Umbilical cord (tissue), 2 donors: ENCODE results near the gene EPSTI1. TPM values are rescaled to one million over a fixed set of nuclear protein-coding genes. Genes with fewer than 3 reads are reported as not detected.
A peak's percentile ranks its signal among the peaks of the same experiment; 100 is the strongest.
"Not testable (repeated sequence)": the region's sequence is repeated elsewhere in the genome, so short reads cannot be mapped to it uniquely, and the experiment has no call there.

Source experiments
- DNase-seq: peaks from one replicate; pipeline ENCODE4 v3.0.0-alpha.2; 2015; ENCODE audit warnings: low spot score
- total RNA-seq: library from RNA; depleted of rRNA; stranded (reverse); fragments of >200 nt; gene quantifications from one replicate; pipeline ENCODE4 v1.2.3, GENCODE V29; 2014; ENCODE audit warnings: low replicate concordance; ENCODE audit not compliant: insufficient read depth

The EPSTI1 gene
- total RNA-seq, 1 donor from 2014 or later, result 58.0 TPM

- no peak for DNase-seq
Observed at GRCh38 chr13:43005460-43006236, 13.6 kb upstream of the EPSTI1 start.

DNA sequence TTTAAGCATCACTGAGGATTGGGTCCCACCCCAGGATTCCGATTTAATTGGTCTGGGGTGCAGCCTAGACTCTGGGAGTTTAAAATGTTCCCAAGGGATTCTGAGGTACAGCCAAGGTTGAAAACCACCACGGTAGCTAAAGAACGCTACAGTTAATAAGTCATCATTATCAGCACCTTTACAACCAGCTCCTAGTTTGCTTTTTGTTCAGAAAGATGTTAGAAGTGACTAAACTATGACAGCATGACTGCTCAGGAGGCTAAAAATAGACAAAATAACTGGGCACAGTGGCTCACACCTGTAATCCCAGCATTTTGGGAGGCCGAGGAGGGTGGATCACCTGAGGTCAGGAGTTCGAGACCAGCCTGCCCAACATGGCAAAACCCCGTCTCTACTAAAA lies 11.7 kb upstream of the EPSTI1 start:
- no peak for DNase-seq

DNA sequence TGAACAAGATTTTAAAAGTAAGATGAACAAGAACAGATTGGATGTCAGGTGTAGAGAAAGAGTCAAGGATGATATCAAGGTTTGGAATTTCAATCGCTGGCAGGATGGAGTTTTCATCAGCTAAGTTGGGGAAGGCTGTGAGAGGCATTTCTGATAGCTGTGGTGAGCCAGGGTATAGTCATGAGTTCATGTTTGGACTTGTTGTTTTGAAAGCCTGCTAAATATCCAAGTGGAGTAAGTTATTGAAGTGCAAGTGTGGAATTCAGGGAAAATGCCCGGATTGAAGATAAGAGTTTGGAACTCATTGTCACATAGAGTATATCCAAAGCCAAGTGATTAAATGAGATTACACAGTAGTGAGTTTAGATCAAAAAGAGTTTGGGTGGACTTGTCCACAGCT lies 11.0 kb upstream of the EPSTI1 start:
- no peak for DNase-seq

GRCh38 chr13:43002021-43002420 lies 10.0 kb upstream of the EPSTI1 start:
- DNase-seq, result no peak

DNA sequence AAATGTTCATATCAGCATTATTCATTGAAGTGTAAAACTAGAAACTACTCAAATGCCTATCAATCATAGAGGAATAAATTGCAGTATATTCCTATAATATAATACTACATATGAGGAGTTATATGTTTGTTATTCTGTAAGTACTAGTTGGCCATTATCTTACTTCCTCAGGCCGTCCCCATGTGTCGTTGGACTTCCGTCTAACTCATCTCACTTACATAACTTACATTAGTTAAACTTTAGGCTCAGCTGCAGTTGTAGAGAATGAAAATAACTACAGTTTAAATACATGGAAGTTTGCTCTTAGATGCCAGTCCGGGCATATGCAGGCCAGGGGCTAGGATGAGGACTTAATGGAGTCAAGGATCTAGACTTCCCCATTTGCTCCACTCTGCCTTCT lies 8.6 kb upstream of the EPSTI1 start:
- DNase-seq, result no peak

DNA sequence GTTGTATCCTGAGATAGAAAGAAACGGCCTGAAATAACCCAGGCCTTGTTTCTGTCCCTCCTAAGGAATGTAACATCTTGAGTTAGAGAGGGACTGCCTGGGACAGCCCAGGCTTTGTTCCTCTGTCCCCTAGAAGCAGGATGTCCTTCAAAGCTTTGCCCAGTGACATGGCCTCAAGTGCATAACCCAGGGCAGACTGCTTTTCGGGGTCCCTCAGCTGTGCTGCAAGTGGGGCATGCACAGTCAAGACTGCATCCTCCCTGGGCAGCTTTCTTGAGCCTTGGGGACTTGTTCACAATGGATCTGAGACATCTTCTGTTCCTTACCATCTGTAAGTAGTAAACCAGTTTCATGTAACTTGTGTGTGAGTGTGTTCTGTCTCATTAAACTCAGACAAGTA lies 7.5 kb upstream of the EPSTI1 start:
- DNase-seq, result no peak

DNA sequence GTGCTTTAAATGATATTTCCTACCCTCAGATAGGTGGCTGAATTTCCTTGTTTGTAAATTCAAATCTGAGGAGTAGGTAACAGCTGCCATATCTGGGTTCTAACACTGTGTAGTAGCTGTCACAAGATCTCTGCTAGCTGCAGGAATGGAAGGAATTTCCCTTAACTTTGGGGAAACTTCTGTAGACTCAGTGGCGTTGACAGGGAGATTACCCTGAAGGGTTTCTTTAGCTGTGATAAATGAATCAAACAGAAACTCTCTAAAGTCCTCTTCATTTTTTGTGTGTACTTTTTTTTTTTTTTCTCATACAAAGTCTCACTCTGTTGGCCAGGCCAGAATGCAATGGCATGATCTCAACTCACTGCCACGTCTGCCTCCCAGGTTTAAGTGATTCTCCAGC lies 5.3 kb upstream of the EPSTI1 start:
- peak; percentile 92 for DNase-seq

DNA sequence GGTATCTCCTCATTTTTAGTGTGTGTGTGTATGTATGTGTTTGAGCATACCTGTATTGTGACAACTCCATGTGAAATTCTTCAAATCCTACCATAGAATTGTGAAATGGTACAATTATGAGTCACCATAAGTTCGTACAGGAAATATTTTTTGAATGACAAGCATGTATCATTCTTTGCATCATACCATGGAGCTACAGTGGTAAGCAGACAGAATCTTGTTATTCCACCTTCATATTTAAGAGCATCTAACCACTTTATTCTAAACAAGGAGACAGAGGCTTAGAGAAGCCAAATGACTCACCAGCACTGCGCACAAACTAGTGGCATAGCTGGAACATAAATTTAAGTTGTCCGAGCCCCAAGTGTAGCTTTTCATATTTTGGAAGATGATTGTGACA lies 4.5 kb upstream of the EPSTI1 start:
- DNase-seq, result peak; percentile 53

GRCh38 chr13:42994878-42995277 lies 2.8 kb upstream of the EPSTI1 start:
- no peak for DNase-seq

GRCh38 chr13:42992764-42993122 lies 702 bp upstream of the EPSTI1 start:
- no peak for DNase-seq

DNA sequence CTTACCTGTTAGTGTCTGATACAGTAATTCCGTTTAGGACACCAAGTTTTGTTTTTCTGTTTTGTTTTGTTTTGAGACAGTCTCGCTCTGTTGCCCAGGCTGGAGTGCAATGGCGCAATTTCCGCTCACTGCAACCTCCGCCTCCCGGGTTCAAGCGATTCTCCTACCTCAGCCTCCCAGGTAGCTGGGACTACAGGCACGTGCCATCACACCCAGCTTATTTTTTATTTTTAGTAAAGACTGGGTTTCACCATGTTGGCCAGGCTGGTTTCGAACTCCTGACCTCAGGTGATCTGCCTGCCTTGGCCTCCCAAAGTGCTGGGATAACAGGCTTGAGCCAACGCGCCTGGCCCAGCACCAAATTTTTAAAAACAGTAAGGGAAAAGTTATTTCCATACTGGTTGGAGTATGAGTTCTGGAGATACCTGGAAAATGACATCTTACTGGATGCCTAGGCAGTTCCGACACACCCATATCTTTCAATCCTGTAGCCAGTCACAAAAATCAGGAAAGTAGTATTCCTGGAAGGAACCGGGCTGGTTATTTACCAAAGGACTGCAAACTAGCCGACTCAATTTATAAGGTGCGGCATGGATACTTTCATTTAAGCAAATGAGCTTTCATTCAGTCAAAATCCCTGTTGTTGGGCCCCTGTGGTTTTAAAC lies 676 bp downstream of the EPSTI1 start:
- DNase-seq, result not testable (repeated sequence)

GRCh38 chr13:42990291-42991232 lies 1.5 kb downstream of the EPSTI1 start:
- DNase-seq, result peak; percentile 96

- no peak for DNase-seq
Observed at GRCh38 chr13:42986176-42986574, 5.9 kb downstream of the EPSTI1 start.

- no peak for DNase-seq
Observed at GRCh38 chr13:42985312-42986175, 6.5 kb downstream of the EPSTI1 start.

DNA sequence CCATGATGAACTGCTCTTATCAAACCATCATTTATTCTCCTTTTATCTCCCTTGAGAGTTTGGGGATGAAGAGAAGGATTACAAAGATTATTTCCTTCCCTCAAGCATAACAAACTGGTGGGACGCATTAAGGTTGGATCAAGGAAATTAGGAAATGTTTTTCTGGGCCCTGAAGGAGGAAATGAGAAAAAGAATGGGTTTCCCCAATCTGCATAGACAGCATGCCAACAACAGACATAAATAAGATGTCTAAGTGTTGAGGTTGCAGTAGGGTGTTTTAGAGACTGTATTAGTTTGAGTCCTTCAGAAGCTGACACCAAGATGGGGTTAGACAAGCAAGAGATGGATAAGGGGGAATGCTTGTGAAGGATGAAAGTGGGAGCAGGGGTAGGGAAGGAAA lies 7.3 kb downstream of the EPSTI1 start:
- DNase-seq, result no peak

GRCh38 chr13:42984026-42984425 lies 8.0 kb downstream of the EPSTI1 start:
- DNase-seq, result no peak

GRCh38 chr13:42981853-42982252 lies 10.2 kb downstream of the EPSTI1 start:
- DNase-seq, result peak; percentile 84

- DNase-seq, result no peak
Observed at GRCh38 chr13:42981317-42981716, 10.7 kb downstream of the EPSTI1 start.

GRCh38 chr13:42977219-42977659 lies 14.8 kb downstream of the EPSTI1 start:
- DNase-seq, result no peak

- no peak for DNase-seq
Observed at GRCh38 chr13:42976066-42976465, 16.0 kb downstream of the EPSTI1 start.

GRCh38 chr13:42973581-42973980 lies 18.5 kb downstream of the EPSTI1 start:
- DNase-seq, result no peak
